ENCODE data around the gene FAM180A.

Gene FAM180A

DNA sequence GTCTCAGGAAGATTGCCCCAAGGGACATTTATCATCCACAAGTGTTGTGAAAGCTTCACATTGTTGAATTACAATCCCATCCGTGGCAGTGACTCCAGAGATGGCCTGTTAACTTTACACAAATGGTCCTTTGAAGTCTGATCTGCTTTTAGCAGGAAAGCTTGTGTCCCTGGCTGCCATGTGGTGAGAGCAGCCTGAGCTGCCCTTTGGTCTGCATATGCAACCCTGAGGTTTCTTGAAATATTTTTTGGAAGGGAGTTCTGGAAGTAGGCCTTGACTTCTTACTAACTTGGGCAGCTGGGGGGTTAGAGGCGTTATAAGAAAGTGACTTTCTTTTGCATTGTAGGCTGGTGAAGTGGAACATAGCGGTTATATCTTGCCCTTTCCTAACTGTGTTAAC is 41.3 kb upstream of the FAM180A start:
- H3K36me3 ChIP-seq (replicated peaks; ENCODE audit: low read depth, low read length), result no peaks in the 10 kb centered on the region
- H3K79me2 ChIP-seq (ENCODE audit: low read length), result no peaks in the 10 kb centered on the region
- no peaks in the 10 kb centered on the region for H3K4me1 ChIP-seq (ENCODE audit: low read length)
- H3K27me3 ChIP-seq (ENCODE audit: low read depth, low read length), result peaks cover 29% of the 10 kb centered on the region
- H3K9ac ChIP-seq (ENCODE audit: low read length), result no peak overlapping the region
- H4K20me1 ChIP-seq (ENCODE audit: insufficient read depth, low read length), result no peaks in the 10 kb centered on the region
- no peaks in the 10 kb centered on the region for H3K9me3 ChIP-seq (ENCODE audit: insufficient read depth, low read length)
- TF ChIP-seq EZH2phosphoT487 (IDR thresholded peaks at IDR 0.05; ENCODE audit: low read depth), result no peak
- TF ChIP-seq, protein P1, sequence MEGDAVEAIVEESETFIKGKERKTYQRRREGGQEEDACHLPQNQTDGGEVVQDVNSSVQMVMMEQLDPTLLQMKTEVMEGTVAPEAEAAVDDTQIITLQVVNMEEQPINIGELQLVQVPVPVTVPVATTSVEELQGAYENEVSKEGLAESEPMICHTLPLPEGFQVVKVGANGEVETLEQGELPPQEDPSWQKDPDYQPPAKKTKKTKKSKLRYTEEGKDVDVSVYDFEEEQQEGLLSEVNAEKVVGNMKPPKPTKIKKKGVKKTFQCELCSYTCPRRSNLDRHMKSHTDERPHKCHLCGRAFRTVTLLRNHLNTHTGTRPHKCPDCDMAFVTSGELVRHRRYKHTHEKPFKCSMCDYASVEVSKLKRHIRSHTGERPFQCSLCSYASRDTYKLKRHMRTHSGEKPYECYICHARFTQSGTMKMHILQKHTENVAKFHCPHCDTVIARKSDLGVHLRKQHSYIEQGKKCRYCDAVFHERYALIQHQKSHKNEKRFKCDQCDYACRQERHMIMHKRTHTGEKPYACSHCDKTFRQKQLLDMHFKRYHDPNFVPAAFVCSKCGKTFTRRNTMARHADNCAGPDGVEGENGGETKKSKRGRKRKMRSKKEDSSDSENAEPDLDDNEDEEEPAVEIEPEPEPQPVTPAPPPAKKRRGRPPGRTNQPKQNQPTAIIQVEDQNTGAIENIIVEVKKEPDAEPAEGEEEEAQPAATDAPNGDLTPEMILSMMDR (IDR thresholded peaks at IDR 0.05; ENCODE audit: low read depth, low read length), result no peak
- H2AFZ ChIP-seq (ENCODE audit: low read depth, low read length), result no peak overlapping the region
- no peak overlapping the region for H3K27ac ChIP-seq (ENCODE audit: low read length)
- H3K4me2 ChIP-seq (ENCODE audit: low read length), result no peak overlapping the region
- no peak overlapping the region for H3K4me3 ChIP-seq (ENCODE audit: low read length)

- Histone ChIP-seq H3K9me3 (ENCODE audit: insufficient read depth, low read length) (no peaks in the 10 kb centered on the region), H3K4me3 (ENCODE audit: low read length) (no peak overlapping the region), H3K9ac (ENCODE audit: low read length) (no peak overlapping the region), H3K27me3 (ENCODE audit: low read depth, low read length) (peaks cover 30% of the 10 kb centered on the region), H4K20me1 (ENCODE audit: insufficient read depth, low read length) (no peaks in the 10 kb centered on the region), H3K4me2 (ENCODE audit: low read length) (no peak overlapping the region), H2AFZ (ENCODE audit: low read depth, low read length) (no peak overlapping the region), H3K36me3 (replicated peaks; ENCODE audit: low read depth, low read length) (no peaks in the 10 kb centered on the region), H3K27ac (ENCODE audit: low read length) (no peak overlapping the region), H3K79me2 (ENCODE audit: low read length) (no peaks in the 10 kb centered on the region), H3K4me1 (ENCODE audit: low read length) (no peaks in the 10 kb centered on the region)
- TF ChIP-seq, protein P1 (IDR thresholded peaks at IDR 0.05; ENCODE audit: low read depth, low read length), result no peak
- no peak for TF ChIP-seq EZH2phosphoT487 (IDR thresholded peaks at IDR 0.05; ENCODE audit: low read depth)
These were observed 40.8 kb upstream of the FAM180A start for GRCh38 chr7:135789431-135789830.

DNA sequence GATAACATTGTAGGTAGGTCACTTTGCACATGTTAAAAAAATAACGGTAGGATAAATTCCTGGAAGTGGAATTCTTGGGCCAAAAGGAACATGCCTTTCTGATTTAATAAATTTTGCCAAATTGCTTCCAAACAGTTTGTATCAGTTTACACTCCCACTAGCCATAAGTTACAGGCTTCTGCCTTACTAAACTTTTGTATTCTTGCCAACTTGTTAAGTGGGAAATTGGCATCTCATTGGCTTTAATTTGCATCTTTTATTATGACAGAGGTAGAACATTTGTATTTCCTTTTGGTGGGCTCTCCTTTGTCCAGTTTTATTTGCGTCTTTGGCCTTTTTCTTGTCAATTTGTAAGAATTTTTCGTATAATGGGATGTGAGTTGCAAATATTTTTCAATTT is 38.3 kb upstream of the FAM180A start:
- Histone ChIP-seq H3K36me3 (replicated peaks; ENCODE audit: low read depth, low read length) (no peaks in the 10 kb centered on the region), H3K9ac (ENCODE audit: low read length) (no peak overlapping the region), H3K4me3 (ENCODE audit: low read length) (no peak overlapping the region), H3K27ac (ENCODE audit: low read length) (no peak overlapping the region), H4K20me1 (ENCODE audit: insufficient read depth, low read length) (no peaks in the 10 kb centered on the region), H3K9me3 (ENCODE audit: insufficient read depth, low read length) (no peaks in the 10 kb centered on the region), H3K4me2 (ENCODE audit: low read length) (no peak overlapping the region), H3K4me1 (ENCODE audit: low read length) (no peaks in the 10 kb centered on the region), H2AFZ (ENCODE audit: low read depth, low read length) (no peak overlapping the region), H3K27me3 (ENCODE audit: low read depth, low read length) (peaks cover 38% of the 10 kb centered on the region), H3K79me2 (ENCODE audit: low read length) (no peaks in the 10 kb centered on the region)
- TF ChIP-seq, protein P1 (IDR thresholded peaks at IDR 0.05; ENCODE audit: low read depth, low read length), result no peak
- no peak for TF ChIP-seq EZH2phosphoT487 (IDR thresholded peaks at IDR 0.05; ENCODE audit: low read depth)

- Histone ChIP-seq H3K4me1 (ENCODE audit: low read length) (no peaks in the 10 kb centered on the region), H3K4me3 (ENCODE audit: low read length) (no peak overlapping the region), H3K27me3 (ENCODE audit: low read depth, low read length) (peaks cover 52% of the 10 kb centered on the region), H3K27ac (ENCODE audit: low read length) (no peak overlapping the region), H3K9me3 (ENCODE audit: insufficient read depth, low read length) (no peaks in the 10 kb centered on the region), H4K20me1 (ENCODE audit: insufficient read depth, low read length) (no peaks in the 10 kb centered on the region), H2AFZ (ENCODE audit: low read depth, low read length) (no peak overlapping the region), H3K9ac (ENCODE audit: low read length) (no peak overlapping the region), H3K4me2 (ENCODE audit: low read length) (no peak overlapping the region), H3K79me2 (ENCODE audit: low read length) (no peaks in the 10 kb centered on the region), H3K36me3 (replicated peaks; ENCODE audit: low read depth, low read length) (no peaks in the 10 kb centered on the region)
- TF ChIP-seq, protein P1 (IDR thresholded peaks at IDR 0.05; ENCODE audit: low read depth, low read length), result no peak
- TF ChIP-seq EZH2phosphoT487 (IDR thresholded peaks at IDR 0.05; ENCODE audit: low read depth), result no peak
These were observed 36.5 kb upstream of the FAM180A start for GRCh38 chr7:135785065-135785464.

All from OCI-LY3 (cell line).